Measurements from ENCODE around the gene NUB1. TPM values are rescaled to one million over a fixed set of nuclear protein-coding genes. Genes with fewer than 3 reads are reported as not detected.

NUB1 gene
- total and polyA plus RNA-seq, 7 donors: 23.6 to 56.2 (median 46.0) TPM

- TF ChIP-seq, protein P1, sequence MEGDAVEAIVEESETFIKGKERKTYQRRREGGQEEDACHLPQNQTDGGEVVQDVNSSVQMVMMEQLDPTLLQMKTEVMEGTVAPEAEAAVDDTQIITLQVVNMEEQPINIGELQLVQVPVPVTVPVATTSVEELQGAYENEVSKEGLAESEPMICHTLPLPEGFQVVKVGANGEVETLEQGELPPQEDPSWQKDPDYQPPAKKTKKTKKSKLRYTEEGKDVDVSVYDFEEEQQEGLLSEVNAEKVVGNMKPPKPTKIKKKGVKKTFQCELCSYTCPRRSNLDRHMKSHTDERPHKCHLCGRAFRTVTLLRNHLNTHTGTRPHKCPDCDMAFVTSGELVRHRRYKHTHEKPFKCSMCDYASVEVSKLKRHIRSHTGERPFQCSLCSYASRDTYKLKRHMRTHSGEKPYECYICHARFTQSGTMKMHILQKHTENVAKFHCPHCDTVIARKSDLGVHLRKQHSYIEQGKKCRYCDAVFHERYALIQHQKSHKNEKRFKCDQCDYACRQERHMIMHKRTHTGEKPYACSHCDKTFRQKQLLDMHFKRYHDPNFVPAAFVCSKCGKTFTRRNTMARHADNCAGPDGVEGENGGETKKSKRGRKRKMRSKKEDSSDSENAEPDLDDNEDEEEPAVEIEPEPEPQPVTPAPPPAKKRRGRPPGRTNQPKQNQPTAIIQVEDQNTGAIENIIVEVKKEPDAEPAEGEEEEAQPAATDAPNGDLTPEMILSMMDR (IDR thresholded peaks at IDR 0.05): no peak
- Histone ChIP-seq H3K4me1 (peaks cover 3% of the 10 kb centered on the region), H3K4me3 (no peak overlapping the region), H3K36me3 (ENCODE audit: insufficient read depth in 1 of 2, low read depth in 1 of 2) (peaks cover 0 to 68% of the 10 kb centered on the region in 2 donors), H3K27me3 (ENCODE audit: insufficient read depth in 3 of 3, low read length in 2 of 3) (peaks cover 0 to 6% (median 0%) of the 10 kb centered on the region in 3 donors), H3K9me3 (no peaks in the 10 kb centered on the region), H3K27ac (no peak overlapping the region)
- intact Hi-C loops (cut with DNase I): loop anchor here in 1 of 2 donors (5.0 kb wide), 1 partner anchor 56 kb away; no protein-coding TSS in a partner anchor
- no peak for ATAC-seq
- DNase-seq: no peak
- 93 to 95% (median 95%) methylated on average over 33 of the region's 33 CpGs for WGBS, 3 donors
Observed at GRCh38 chr7:151376218-151376902, 34.7 kb downstream of the NUB1 start.

DNA sequence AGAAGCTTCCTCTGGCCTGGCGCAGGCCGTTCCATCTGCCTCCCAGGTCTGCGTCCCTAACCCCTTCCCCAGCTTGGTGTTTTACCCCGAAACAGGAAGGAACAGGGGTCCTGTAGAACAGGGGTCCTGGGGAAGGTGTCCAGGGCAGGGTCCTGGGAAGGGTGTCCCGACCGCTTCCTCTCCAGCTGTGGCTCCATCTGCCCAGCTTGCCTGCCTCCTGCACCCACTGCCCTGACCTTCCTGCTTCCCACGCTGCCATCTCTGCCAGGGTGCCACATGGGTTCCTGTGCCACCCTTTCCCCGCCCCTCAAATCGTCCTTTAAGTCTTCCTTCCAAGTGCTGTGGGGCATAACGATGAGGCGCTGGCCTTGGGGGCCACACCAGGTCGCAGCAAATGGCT, 35.8 kb downstream of the NUB1 start:
- WGBS, 3 donors: 84 to 92% (median 88%) methylated on average over 11 to 12 of the region's 12 CpGs
- peaks cover 0 to 58% of the 10 kb centered on the region in 2 donors for H3K36me3 ChIP-seq (ENCODE audit: insufficient read depth in 1 of 2, low read depth in 1 of 2)
- no peak overlapping the region for H3K4me3 ChIP-seq
- peaks cover 13% of the 10 kb centered on the region for H3K4me1 ChIP-seq
- peaks cover 0 to 16% (median 9%) of the 10 kb centered on the region in 3 donors for H3K27me3 ChIP-seq (ENCODE audit: insufficient read depth in 3 of 3, low read length in 2 of 3)
- intact Hi-C loops (cut with DNase I): loop anchor here in 1 of 2 donors (5.0 kb wide), 1 partner anchor 55 kb away; no protein-coding TSS in a partner anchor
- DNase-seq (no peak), ATAC-seq (no peak)
- H3K27ac ChIP-seq: no peak overlapping the region
- no peaks in the 10 kb centered on the region for H3K9me3 ChIP-seq
- TF ChIP-seq, protein P1 (IDR thresholded peaks at IDR 0.05): no peak

DNA sequence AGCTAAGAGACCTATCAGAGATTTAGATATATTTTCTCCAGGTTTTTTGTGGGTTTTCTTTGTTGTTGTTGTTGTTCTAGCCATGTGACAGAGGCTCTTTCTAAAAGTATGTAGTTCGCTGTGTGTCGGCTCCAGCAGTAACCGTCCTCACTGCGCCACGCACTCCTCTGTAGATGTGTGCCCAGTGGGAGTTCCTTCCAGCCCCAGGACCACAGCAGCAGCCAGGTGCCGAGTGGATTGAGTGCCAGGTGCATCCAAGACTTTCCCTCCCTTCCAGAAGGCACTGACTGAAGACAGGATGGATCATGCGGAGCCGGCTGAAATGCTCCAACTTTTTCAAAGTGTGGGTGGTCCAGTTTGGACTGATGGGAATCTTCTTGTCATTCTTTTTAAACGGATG, 36.4 kb downstream of the NUB1 start:
- TF ChIP-seq, protein P1 (IDR thresholded peaks at IDR 0.05): no peak
- peaks cover 0 to 55% of the 10 kb centered on the region in 2 donors for H3K36me3 ChIP-seq (ENCODE audit: insufficient read depth in 1 of 2, low read depth in 1 of 2)
- no peak overlapping the region for H3K4me3 ChIP-seq
- ATAC-seq (no peak), DNase-seq (no peak)
- peaks cover 0 to 22% (median 12%) of the 10 kb centered on the region in 3 donors for H3K27me3 ChIP-seq (ENCODE audit: insufficient read depth in 3 of 3, low read length in 2 of 3)
- no peak overlapping the region for H3K27ac ChIP-seq
- H3K9me3 ChIP-seq: no peaks in the 10 kb centered on the region
- H3K4me1 ChIP-seq: peaks cover 13% of the 10 kb centered on the region
- intact Hi-C loops (cut with DNase I): loop anchor here in 1 of 2 donors (5.0 kb wide), 1 partner anchor 54 kb away; no protein-coding TSS in a partner anchor
- WGBS, 3 donors: 66 to 83% (median 72%) methylated on average over 9 of the region's 9 CpGs

- Histone ChIP-seq H3K27ac (no peak overlapping the region), H3K9me3 (no peaks in the 10 kb centered on the region), H3K36me3 (ENCODE audit: insufficient read depth in 1 of 2, low read depth in 1 of 2) (peaks cover 0 to 48% of the 10 kb centered on the region in 2 donors), H3K27me3 (ENCODE audit: insufficient read depth in 3 of 3, low read length in 2 of 3) (peaks cover 0 to 29% (median 13%) of the 10 kb centered on the region in 3 donors), H3K4me3 (no peak overlapping the region), H3K4me1 (peaks cover 13% of the 10 kb centered on the region)
- intact Hi-C loops (cut with DNase I): loop anchor here in 1 of 2 donors (5.0 kb wide), 1 partner anchor 54 kb away; no protein-coding TSS in a partner anchor
- ATAC-seq (no peak), DNase-seq (no peak)
- WGBS, 3 donors: 64 to 73% (median 65%) methylated on average over 17 of the region's 17 CpGs
- TF ChIP-seq, protein P1 (IDR thresholded peaks at IDR 0.05): no peak
Observed at GRCh38 chr7:151378496-151379192, 37.0 kb downstream of the NUB1 start.
